HG02610 (cell line): Measurements from ENCODE around the gene CEP120.
"Not testable (repeated sequence)": the region's sequence is repeated elsewhere in the genome, so short reads cannot be mapped to it uniquely, and the experiment has no call there.

Experiments
- ATAC-seq: cut with Tn5 transposase; IDR thresholded peaks from one replicate; pipeline ENCODE4 v1.9.1; 2021; ENCODE audit warnings: mild to moderate bottlenecking, moderate library complexity; ENCODE audit not compliant: unreplicated experiment

CEP120 gene

DNA sequence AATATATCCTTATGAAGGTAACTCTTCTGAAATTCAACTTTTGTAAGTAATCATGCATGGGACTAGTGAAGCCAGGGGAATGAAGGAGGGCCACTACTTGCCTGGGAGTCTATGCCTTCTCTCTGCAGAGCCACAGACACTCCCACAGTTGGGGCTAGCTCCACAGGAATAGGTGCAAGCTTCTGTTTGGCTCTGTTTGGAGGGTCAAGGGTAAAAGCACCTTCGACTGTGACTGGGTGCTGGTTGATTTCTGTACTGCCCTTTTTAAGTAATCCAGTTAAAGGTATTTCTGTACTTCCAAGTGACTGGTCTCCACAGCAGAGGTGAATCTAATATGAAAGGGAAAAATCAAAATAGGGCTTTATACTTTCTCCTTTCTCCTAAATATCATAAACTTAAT is 32.2 kb downstream of the CEP120 start:
- ATAC-seq: peak; percentile 36

DNA sequence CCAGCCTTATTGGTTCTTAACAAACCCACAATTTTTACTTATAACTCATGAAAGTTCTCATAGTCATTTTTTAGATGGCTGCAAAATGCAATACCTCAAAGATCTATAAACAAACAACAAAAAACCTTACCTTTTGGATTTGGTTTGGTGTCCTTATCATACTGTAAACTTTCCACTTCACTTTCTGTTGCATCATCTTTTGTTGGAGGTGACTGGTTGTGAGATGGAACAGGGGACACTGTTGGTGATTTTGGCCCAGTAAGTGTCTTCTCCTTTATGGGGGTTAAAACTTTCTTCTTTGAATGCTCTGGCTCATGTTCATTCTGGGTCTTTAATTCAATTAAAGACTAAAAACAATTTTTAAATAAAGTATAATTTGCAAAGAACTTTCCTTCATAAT is 33.4 kb downstream of the CEP120 start:
- no peak for ATAC-seq

DNA sequence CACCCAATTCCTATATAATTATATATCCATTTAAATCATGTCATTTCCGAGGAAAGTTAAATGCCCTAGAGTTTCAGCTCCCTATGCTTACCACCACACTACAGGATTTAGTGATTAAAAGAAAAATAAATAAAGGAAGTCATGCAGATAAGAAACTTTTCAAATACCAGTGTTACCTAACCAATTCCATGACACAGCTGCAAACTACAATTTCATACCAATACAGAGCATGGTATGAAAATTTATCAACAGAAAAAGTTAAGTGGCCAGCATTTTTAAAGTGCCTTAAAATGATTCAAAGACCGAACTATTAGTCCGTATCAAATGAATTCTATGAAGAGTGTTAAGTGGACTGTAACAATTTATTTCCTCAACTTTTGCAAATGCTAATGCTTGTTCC is 35.9 kb downstream of the CEP120 start:
- ATAC-seq: no peak

DNA sequence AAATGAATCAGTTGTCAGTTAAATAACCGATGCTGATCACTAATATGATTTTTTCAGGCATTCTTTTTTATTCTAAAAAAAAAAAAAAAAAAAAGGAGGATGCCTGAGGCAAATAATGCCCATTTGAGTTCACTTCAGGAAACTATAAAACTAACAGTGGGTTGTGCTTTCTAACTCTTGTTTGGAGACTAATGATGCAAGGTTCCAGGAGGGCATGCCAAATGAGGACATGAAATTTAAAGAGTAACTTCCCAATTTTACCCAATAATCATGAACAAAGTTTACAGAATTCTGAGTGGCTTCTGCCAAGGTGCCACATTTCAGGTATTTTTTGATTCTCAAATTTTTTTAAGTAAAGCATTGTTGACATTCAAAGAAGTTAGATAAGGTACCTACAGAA is 41.0 kb downstream of the CEP120 start:
- no peak for ATAC-seq

DNA sequence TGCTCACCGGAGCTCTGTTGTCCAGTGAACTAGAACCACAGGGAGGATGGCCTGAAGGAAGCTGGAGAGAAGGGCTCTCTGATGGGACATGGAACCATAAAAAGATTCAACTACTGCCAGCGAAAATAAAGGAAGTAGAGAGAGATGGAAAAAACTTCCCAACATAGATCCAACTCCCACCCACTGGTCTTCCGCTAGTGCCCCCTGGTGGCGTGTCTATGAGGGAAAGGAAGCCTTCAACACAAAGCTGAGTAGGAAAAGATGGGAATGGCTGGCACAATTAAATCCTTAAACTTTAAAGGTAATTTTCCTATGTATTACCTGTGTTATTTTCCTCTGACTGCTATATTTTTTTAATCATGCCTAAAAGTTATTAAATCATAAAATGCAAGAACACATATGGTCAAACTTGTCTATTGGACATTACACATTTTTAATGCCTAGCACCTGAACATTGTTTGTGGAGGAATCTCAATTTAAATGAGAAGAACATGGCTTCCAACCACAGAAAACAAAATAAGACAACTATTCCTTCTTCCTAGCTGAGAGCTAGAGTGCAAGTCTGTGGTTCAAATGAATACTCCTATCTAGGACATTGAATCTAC is 51.5 kb downstream of the CEP120 start:
- no peak for ATAC-seq

DNA sequence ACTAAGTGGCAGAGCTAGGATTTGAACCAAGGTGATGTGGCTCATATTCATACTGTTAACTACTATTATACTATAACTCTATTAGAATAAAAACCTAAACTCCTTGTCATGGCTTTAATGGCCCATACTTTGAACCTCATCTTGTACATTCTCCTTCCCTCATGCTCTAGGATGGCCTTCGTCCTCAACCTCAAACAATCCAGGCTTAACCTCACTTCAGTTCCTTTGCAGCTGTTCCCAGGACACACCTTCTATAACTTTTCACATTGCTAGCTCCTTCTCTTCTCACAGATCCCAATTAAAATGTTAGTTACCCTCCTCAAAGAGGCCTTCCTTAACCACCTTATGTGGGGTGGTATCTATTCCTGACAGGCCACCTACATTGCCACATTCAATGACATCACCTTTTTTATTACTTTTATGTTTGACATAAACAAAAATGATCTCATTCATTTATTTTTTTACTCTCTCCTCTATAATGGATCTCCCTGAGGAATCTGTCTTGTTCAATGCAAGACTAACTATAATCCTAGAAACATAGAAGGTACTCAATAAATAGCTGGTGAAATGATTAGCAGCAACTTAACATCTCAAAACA is 53.7 kb downstream of the CEP120 start:
- ATAC-seq: no peak

DNA sequence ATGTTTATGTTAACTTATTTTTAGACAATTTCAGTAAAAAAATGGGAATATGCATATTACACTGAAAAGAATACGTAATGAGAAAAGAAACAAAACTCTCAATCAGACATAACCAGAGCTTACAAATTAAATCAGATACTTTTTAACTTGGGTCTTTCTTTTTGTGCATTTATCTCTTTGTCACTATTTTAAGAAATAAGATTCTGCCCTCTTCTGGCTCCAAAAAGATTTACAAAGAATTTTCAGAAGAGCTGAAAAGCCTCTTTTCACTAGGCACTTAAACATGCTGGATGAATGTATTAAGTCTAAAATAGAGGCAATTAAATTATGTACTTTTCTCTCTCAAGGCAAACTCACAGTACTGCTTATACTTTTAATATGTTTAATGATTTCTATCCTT is 55.5 kb downstream of the CEP120 start:
- ATAC-seq: no peak

DNA sequence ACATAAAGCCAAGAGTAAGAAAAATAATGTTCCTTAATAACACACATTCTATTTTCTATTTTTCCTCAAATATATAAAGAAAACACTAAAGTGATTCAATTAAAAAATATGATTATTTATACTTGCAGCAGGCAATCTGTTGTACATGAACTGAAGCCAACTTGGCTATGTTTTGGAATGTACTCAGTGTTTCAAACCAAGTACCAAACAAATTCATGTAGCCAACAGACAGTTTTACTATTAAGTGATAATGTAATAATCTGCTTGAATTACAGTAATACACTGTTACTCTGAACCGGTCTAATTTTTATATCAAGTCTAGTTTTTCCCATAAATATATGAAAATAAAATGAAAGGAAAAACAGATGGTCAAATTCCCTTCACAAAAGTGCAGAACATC is 58.0 kb downstream of the CEP120 start:
- ATAC-seq: no peak

DNA sequence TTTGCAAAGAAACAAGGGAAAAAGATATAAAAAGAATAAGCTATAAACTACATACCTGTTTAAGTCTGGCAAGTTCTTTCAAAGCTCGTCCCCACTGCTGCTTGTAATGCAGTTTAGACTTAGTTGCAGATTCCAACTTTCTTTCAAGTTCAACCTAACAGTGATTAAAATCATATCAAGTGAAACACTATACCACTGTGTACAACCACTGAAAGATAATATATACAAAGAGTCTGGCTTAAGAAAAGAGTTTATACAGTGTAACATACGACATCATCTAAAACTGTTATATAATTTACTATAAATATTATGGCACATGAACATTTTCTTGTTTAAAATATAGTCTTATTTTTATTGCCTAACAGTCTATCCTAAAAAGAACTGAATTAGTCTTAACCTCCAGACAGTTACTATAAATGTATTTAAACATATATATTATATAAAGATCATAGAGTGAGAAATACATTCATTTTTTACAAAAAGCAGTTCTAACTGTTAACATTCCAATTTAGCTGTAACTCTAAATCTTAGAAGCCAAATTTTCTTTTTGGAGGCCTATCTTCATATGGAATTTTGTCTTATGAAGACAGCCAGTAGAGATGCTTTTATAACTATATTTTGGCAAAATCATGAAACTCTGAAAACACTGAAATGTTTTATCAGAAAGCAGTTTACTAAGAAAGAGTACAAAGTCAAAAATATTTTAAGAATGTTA is 58.6 kb downstream of the CEP120 start:
- no peak for ATAC-seq

DNA sequence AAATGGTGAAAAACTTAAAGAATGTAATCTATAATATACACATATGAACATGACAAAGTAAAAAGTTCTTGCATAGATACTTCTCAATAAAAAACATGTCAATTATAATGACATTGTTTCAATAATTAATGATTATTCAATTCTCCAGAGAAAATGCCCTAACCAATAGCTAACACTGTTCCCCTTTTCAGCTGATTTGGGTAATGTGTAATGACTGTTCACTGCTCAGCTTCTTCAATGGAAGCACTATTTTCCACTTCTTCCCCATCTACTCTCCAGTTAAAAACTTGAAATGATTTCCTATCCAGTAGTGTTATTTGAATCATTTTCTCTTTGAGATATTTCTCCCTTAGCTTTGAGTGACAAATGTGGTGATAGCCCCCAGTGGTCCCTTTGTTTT is 62.3 kb downstream of the CEP120 start:
- ATAC-seq: no peak

DNA sequence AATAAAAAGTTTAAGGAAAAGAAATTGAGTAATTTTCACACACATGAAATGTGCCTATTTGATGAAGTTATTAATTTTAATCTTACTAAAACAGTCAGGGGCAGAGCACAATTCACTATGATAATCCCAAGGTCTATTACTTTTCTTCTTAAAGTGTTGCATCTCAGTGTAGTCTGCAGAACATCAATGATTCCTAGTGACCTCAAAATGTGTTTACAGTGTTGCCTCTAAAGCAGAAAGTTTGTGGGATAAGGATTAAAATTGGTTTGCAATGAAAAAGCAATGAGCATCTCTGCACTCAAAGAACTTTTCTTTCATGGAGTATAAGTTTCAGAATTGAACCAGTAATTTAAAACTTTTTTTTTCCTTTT is 63.0 kb downstream of the CEP120 start:
- ATAC-seq: no peak

DNA sequence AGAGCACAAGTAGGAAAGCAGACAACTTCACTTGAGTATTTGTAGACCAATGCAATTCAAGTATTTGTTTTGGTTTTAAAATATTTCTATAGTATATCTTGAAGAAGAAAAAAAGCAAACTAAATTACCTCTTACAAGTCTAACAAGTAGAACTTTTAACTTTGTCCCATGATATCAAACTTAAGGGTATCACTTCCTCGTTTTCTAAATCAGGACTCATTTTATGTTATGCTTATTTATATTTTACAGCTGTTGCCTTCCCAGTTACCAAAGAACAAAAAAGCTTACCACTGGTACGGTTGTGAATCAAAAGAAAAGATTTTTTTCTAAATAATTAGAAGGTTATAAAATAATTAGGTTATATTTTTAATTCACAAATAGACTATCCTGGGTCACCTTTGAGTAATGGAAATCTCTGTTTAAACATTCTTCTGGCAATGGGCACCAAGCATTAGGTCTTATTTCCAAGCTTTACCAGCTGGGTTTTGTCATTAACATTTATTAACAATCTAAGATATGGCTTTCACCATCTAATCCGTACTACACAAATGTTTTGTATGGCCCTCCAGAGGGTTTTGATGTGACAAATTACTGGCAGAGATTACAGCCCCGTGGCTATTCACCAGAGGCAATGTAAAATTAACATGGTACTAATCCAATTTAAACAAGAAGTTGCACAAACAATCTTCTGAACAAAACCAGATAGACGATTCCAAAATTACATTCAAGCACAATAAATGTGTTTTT is 63.6 kb downstream of the CEP120 start:
- ATAC-seq: no peak

DNA sequence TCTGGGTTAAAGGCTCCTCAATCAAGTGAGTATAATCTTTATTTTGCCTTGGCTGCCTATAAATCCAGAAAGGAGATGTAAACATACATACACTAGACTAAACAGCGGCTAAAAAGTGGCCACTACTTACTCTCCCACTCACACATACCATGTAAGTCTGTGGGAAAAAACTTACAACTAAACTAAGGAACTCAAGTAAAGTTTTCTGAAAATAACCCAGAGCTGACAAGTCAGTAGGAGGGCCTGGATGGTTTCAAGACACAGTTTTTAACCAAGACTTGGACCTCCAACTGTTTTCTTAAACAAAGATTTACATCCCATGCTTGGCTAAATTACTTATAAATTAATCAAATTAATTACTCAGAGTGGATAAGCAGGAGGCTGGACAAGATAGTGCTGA is 64.5 kb downstream of the CEP120 start:
- no peak for ATAC-seq

DNA sequence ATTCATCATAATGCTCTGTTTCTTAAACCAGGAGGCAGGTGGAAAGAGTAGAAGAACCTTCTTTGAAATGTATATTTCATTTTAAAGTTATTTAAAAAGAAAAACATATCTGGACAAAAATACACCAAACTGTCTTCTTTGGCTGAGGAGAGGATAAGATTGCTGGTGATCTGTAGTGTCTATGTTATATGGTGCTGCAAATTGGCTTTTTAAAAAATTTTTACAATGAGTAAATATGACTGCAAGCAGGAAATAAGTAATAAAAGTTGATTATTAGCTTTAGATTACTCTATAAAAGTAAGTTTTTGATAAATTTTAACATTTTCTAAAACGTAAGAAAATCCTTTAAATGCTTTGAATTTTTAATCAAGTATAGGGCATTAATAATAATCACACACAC is 64.9 kb downstream of the CEP120 start:
- no peak for ATAC-seq

DNA sequence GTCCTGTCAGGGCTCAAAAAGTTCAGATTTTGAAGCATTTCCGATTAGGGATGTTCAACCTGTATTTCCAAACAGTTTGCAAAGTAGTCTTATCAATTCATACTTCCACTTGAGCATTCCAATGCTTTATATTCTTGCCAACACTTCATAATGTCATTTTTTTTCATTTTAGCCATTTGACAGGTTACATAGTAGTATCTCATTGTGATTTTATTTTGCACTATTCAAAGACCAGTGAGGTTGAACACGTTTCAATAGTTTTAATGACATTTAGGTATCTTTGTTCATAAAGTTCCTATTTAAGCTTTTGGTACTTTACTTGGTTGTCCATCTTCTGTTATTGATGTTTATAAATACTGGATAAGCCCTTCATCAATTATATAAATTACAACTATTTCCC is 71.4 kb downstream of the CEP120 start:
- no peak for ATAC-seq

DNA sequence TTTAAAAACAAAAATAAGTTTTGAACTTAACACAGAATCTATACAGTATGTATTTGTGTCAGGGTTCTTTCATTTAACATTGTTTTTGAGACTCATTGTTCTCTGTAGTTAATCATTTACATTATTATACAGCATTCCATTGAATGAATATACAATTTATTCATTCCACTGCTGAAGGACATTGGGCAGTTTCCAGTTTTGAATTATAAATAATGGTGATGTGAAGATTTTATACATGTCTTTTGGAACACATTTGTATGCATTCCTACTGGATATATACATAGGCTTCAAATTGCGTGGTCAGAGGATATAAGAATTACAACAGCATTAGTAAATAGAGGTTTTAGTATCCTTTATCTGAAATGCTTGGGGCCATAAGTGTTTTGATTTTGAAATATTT is 72.0 kb downstream of the CEP120 start:
- no peak for ATAC-seq

DNA sequence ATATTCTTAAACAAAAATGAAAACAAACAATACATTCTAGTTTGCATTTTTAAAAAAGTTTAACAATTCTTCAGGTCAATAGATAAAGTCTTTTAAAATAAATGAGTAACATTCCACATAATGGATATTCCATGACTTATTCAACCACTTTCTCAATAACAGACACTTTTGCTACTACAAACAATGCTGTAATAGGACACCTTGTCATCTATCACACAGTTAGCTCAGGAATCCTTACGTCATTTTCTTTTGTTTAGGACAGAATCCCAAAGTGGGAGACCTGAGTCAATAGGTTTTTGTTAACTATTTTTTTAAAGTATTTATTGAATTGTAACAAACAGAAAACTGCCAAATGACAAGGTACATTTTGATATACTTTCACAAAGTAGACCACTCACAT is 72.5 kb downstream of the CEP120 start:
- ATAC-seq: no peak

DNA sequence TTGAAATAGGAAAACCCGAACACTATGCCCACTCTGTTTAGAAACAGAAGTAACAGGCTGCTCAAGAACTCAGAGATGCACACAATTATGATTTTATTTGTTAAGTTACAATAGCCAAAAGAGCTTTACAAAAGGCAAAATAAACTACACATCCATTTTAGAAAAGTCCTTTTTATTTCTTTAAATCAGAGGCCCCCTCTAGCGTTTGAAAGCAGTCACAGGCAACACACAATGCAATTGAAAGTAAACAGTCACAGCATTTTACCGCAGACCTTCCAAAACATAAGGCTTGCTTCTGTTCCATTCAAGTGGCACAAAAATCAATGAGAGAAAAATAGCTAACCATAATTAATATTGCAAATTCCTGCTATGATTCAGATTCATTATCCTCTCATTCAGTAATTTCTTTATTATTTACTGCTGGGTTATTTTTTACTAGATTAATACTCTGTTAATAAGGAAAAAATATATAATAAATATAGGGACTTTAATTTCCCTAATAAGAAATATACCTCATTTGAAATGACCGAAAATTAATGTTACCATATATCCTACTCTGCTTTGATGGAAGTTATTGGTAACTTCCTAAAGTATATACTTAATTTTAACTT is 78.3 kb downstream of the CEP120 start:
- ATAC-seq: no peak

DNA sequence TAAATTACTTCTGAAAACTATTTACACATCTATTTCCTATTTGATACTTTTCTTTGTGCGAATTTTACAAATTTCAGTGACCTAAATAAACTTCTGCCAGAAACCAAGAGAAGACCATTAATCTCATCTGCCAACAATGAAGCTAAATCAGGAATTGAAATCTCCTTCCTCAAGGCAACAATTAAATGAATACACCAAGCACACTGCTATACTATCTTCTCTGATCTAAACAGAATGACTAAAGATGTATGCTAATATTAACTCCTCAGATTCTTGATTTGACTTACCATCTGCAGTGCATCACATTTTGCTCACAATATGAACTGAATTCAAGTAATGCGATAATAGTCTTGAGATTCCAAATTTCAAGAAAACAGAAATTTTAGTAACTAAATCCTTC is 82.3 kb downstream of the CEP120 start:
- ATAC-seq: no peak

DNA sequence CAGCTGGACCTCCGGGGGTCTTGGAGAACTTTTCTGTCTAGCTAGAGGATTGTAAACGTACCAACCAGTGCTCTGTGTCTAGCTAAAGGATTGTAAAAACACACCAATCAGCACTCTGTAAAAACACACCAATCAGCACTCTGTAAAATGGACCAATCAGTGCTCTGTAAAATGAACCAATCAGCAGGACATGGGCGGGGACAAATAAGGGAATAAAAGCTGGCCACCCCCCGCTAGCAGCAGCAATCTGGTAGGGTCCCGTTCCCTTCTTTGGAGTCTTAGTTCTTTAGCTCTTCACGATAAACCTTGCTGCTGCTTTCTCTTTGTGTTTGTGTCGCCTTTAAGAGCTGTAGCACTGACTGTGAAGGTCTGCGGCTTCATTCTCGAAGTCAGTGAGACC is 114.8 kb downstream of the CEP120 start:
- ATAC-seq: not testable (repeated sequence)

DNA sequence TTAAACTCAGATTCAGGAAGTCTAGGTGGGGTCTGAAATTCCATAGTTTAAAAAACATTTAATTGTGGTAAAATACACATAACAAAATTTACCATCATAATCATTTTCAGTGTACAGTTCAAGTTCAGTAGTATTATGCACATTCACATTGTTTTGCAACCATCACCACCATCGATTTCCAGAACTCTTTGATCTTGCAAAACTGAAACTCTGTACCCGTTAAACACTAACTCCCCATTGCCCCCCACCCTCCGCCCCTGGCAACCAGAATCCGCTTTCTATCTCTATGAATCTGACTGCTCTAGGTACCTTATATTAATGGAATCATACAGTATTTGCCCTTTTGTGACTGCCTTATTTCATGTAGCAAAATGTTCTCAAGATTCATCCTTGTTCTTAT is 117.5 kb downstream of the CEP120 start:
- no peak for ATAC-seq
